ENCODE measurements around the gene RREB1. TPM values are rescaled to one million over a fixed set of nuclear protein-coding genes. Genes with fewer than 3 reads are reported as not detected.

RREB1 gene
- total RNA-seq, 2 donors from 2014 or later, result 58.4 to 71.0 TPM

- H3K27me3 ChIP-seq (replicated peaks; ENCODE audit: insufficient read depth), result no peaks in the 10 kb centered on the region
- intact Hi-C loops (cut with DNase I), result no loop called here
- DNase-seq (ENCODE audit: low spot score), result no peak
- 92% methylated on average over 8 of the region's 8 CpGs for WGBS
- H3K36me3 ChIP-seq, result peaks cover 2 to 27% of the 10 kb centered on the region in 2 donors
- no peaks in the 10 kb centered on the region for H3K9me3 ChIP-seq
- no peak overlapping the region for H3K4me3 ChIP-seq
- H3K4me1 ChIP-seq (replicated peaks), result no peaks in the 10 kb centered on the region
- H3K27ac ChIP-seq, result no peak overlapping the region
- TF ChIP-seq POLR2AphosphoS5 (IDR thresholded peaks at IDR 0.05) (no peak), CTCF (IDR thresholded peaks at IDR 0.05) (no peak), POLR2A (IDR thresholded peaks at IDR 0.05) (no peak)
These were observed 143.1 kb downstream of the RREB1 start for GRCh38 chr6:7250812-7251211.

- Histone ChIP-seq H3K36me3 (peaks cover 2 to 18% of the 10 kb centered on the region in 2 donors), H3K4me3 (no peak overlapping the region), H3K4me1 (replicated peaks) (no peaks in the 10 kb centered on the region), H3K27me3 (replicated peaks; ENCODE audit: insufficient read depth) (no peaks in the 10 kb centered on the region), H3K27ac (no peak overlapping the region), H3K9me3 (no peaks in the 10 kb centered on the region)
- no peak for DNase-seq (ENCODE audit: low spot score)
- TF ChIP-seq POLR2A (IDR thresholded peaks at IDR 0.05) (no peak), CTCF (IDR thresholded peaks at IDR 0.05) (no peak), POLR2AphosphoS5 (IDR thresholded peaks at IDR 0.05) (no peak)
- intact Hi-C loops (cut with DNase I), result no loop called here
- WGBS, result 78% methylated on average over 6 of the region's 6 CpGs
These were observed 144.0 kb downstream of the RREB1 start for GRCh38 chr6:7251646-7252260.

GRCh38 chr6:7252390-7252789, 144.6 kb downstream of the RREB1 start:
- peaks cover 0 to 12% of the 10 kb centered on the region in 2 donors for H3K36me3 ChIP-seq
- no peak for DNase-seq (ENCODE audit: low spot score)
- no peak overlapping the region for H3K27ac ChIP-seq
- no peaks in the 10 kb centered on the region for H3K4me1 ChIP-seq (replicated peaks)
- intact Hi-C loops (cut with DNase I), result no loop called here
- no peak overlapping the region for H3K4me3 ChIP-seq
- TF ChIP-seq POLR2AphosphoS5 (IDR thresholded peaks at IDR 0.05) (no peak), CTCF (IDR thresholded peaks at IDR 0.05) (no peak), POLR2A (IDR thresholded peaks at IDR 0.05) (no peak)
- H3K9me3 ChIP-seq, result no peaks in the 10 kb centered on the region
- H3K27me3 ChIP-seq (replicated peaks; ENCODE audit: insufficient read depth), result no peaks in the 10 kb centered on the region
- 90% methylated on average over 4 of the region's 4 CpGs for WGBS

GRCh38 chr6:7254980-7255835, 147.4 kb downstream of the RREB1 start:
- DNase-seq (ENCODE audit: low spot score), result no peak
- Histone ChIP-seq H3K9me3 (no peaks in the 10 kb centered on the region), H3K4me3 (no peak overlapping the region), H3K4me1 (replicated peaks) (peaks cover 1% of the 10 kb centered on the region), H3K36me3 (peaks cover 0 to 3% of the 10 kb centered on the region in 2 donors), H3K27ac (no peak overlapping the region), H3K27me3 (replicated peaks; ENCODE audit: insufficient read depth) (no peaks in the 10 kb centered on the region)
- intact Hi-C loops (cut with DNase I), result no loop called here
- no peak for TF ChIP-seq POLR2AphosphoS5 (IDR thresholded peaks at IDR 0.05)
- no peak for TF ChIP-seq CTCF (IDR thresholded peaks at IDR 0.05)
- TF ChIP-seq POLR2A (IDR thresholded peaks at IDR 0.05), result no peak
- WGBS, result 67% methylated on average over 12 of the region's 12 CpGs

Data from prostate gland (tissue), 2 donors.